Stimulated activated CD8-positive, alpha-beta memory T cell treated with anti-CD3 and anti-CD28 coated beads, Interleukin-7, amount 100 ng/mL, for 48 hours (primary cell): ENCODE data around the gene C20orf96.
"Not testable (repeated sequence)": the region's sequence is repeated elsewhere in the genome, so short reads cannot be mapped to it uniquely, and the experiment has no call there.

Experiments used
- DNase-seq, 2 donors: peaks; one replicate each; pipeline ENCODE4 v3.0.0-alpha.2; 2020; ENCODE audit warnings: low read depth in 1 of 2; ENCODE audit errors: extremely low read depth in 1 of 2

Gene C20orf96, protein sequence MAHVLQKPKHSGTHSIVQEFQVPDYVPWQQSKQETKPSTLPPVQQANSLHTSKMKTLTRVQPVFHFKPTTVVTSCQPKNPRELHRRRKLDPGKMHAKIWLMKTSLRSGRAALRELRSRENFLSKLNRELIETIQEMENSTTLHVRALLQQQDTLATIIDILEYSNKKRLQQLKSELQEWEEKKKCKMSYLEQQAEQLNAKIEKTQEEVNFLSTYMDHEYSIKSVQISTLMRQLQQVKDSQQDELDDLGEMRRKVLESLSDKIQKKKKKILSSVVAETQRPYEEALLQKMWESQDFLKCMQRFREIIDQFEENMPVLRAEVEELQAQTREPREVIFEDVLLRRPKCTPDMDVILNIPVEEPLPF

DNA sequence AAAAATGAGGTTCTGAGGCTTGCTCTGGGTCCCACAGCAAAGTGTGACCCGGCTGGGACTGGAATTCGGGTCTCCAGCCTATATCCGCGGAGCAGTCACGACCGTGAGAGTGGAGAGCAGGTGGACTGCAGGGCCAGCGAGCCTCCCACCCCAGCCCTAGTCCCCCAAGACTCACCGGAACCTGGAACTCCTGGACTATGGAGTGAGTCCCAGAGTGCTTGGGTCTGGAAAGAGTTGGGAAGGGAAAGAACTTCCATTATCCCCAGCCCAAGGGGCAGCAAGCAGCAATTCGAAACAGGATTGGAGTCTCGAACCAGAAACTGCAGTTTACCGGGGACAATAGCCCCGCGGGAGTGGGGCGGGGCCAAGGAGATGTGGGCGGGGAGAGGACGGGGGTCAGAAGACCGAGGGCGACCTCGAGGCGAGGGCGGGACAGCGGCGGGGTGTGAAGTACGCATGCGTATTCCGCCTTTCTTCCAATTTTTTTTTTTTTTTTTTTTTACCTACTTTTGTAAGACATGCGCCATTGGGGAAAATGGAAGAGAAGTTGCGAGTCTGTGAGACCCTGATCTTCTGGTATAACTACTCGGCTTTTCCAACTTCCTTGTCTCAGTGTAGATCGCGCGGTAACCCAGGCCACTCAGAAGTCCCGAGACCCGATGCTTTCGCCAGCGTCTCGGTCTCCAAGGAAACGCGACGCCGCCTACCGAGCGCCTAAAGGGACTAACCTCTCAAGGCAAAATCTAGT, at the start of gene C20orf96:
C20orf96 (minus strand) TSS at position 667 of the 748 bp plus-strand sequence; CDS start at position 527, 140 bp downstream.
- DNase-seq, result peak; percentile 73 to 85

DNA sequence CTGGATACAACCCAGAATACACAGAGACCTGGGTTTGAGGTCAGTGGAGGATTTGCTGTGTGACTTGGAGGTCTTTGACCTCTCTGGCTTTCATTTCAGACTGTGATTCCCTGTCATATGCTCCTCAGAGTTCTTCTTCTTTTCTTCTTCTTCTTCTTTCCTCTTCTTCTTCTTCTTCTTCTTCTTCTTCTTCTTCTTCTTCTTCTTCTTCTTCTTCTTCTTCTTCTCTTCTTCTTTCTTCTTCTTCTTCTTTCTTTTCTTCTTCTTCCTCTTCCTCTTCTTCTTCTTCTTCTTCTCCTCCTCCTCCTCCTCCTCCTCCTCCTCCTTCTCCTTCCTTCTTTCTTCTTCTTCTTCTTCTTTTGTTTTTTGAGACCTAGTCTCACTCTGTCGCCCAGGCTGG, 45.5 kb upstream of the C20orf96 start:
- not testable (repeated sequence) for DNase-seq

DNA sequence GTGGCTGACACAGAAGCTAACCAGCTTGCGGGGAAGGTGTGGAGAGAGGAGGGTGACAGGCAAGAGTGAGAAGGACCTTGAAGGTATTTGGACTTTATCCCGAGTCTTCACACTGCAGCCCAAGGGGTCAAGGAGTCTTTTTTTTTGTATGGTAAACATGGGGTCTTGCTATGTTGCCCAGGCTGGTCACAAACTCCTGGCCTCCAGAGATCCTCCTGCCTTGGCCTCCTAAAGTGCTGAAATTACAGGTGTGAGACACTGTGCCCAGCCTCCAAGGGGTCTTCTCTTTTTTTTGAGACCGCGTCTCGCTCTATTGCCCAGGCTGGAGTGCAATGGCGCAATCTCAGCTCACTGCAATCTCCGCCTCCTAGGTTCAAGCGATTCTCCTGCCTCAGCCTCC, 44.0 kb upstream of the C20orf96 start:
- DNase-seq, result no peak

DNA sequence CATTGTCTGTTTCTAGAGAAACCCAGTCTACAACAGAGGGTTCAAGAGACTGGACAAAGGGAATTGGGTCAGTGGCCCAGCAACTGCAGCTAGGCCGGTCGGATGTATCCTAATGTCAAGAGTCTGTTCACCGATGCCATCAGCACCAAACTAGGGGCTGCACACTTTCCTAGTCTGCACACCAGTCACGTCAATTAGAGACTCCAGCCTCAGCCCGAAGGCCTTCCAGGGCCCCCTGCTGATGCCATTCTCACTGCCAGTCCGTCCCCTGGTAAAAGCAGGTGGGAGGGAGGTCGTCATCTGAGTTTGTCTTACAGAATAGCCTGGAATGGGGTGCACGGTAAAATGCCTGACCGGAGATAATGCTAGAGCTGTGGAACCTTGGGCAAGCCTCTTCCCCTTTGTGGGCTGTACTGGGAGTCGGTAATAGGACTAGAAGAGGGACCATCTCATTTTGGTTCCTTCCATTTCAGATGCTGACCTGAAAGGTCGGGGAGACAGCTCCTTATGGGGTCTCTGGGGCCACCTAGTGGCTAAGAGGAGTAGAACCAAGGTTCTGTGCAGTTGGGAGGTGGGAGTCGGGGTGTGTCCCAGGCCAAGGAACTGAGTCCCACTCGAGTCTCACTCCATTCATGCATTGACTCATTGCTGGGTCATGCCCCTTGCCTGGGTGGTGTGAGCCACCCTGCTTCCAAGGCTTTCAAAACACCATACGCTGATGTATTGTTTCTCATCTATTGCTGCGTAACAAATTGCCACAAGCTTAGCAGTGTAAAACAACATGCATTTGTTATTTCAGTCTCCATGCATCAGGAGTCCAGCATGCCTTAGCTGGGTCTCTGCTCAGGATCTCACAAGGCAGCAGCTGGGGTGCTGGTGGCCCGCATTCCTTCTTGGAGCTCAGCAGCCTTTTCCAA, 39.9 kb upstream of the C20orf96 start:
- peak in 1 of 2 donors; percentile 37 for DNase-seq

DNA sequence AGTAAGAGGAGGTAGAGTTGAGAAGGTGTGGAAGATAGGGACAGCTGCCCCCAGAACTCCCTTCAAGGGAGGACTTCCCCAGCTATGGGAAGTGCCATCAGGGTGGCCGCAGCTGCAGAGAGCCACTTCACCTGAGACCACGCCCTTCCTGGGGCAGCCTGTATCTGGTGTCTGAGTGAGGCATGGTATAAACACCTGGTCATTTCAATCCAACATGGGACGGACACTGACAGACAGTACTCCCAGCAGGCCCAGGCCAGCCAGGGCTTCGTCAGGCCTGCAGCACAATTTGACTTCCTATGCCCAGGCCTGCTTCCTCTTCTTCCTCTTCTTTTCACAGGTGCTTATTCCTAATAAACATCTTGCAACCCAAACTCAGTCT, 39.3 kb upstream of the C20orf96 start:
- DNase-seq, result no peak

DNA sequence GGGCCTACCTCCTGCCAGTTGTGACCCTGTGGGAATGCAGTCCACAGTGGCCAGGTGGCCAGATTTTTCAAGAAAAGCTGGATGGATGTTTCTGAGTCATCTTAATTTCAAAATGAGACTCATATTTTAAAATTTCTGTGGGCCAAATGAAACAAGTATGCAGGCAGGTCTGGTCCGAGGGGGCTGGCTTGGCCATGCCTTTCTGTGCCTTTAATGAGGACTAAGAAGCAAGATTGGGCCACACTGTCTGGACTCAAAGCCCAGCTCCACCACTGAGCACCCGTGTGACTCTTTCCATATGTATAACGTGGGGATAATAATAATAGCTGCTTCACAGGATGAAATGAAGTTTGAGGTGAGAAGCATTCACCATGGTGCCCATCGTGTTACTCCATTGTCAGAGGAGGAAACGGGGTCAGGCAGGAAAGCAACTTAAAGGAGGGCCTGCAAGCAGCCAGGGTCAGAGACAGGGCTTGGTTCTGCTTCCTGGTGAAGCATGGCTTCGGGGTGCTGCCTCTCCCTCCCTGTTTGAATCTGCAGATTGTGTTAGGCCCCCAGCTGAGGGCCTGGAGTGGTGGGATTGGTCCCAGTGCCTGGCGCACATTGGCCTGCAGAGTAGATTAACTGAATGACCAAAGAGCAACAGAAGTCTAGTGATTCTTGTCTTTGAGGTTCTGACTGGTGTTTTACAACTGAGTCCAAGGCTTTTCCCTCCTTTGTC, 38.6 kb upstream of the C20orf96 start:
- DNase-seq, result no peak

DNA sequence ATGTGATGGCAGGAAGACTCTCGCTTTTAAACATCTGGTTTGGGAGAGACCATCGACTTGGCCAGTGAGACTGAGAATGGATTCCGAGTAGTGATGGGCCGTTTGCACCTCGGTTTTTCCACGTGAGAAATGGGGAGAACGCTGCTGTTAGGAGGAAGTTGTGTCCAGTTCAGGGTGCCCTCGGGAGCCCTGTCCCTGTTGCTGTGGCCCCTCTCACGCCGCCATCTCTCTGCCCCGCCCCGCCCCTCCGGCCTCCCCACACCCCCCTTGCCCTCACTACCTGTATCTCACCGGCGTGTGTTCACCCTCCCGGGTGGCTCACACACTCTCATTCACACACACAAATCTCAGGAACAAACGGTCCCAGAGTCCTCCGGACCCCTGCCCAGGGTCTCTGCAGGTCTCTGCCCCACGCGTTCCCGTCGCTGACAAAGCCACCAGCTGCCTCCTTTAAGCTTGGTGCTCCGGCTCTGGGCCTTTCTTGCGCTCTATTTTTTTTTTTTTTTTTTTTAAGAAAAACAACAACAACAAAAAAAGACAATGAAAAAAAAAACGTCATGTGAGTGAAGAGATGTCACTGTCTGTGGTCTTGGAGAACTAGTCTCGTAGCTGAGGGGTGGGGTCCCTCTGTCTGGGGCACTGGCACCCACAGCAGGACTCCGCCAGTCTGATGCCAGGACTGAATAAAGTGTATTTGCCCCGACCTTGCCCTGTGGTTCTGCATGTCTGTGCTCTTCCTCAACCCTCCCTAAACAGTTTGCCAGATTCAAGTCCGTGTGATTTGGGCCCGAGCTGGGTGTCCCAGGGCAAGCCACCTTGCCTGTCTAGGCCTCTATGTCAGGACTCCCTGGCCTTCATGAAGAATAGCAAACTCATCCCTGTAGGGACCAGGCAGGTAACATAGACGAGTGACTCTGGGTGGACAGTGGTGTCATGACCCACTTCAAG, 37.8 kb upstream of the C20orf96 start:
- DNase-seq, result no peak

DNA sequence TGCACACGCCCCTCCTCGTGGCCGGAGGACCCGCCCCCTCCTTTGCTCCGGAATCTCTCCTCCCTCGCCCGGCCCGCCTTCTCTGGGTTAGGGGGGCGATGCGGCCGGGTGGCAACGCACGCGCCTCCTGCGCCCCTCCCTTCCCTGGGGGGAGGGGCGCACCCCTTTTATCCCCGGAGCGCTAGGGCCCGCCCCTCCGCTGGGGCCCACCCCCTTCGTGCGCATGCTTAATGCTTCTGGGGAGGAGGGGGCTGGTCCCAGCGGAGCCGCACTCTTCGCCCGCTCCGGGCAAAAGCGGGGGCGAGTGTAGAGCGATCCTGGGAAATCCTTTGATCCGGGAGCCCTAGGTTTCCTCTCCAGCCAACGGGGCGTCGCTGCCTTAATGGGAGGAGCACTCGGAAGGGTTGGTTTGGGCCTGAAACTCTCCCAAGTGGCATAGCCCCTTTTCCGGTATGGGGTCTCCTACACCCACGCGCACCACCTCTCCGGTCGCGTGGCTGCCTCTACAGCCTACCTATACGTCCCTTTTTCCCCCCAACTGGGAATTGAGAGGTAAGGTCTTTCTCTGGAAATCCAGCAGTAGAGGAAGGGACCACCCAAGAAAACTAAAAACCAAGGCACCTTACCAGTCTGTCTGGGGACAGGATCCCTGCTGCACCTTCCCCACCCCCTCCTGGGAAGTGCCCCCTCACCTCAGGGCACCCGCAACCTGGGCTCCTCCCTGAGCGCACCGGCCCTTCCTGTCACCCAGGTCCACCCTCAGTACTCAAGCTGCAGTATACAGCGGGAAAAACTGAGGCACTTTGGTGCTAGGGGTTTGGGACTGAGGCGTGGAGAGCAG, 36.9 kb upstream of the C20orf96 start:
- DNase-seq, result peak; percentile 59 to 81

DNA sequence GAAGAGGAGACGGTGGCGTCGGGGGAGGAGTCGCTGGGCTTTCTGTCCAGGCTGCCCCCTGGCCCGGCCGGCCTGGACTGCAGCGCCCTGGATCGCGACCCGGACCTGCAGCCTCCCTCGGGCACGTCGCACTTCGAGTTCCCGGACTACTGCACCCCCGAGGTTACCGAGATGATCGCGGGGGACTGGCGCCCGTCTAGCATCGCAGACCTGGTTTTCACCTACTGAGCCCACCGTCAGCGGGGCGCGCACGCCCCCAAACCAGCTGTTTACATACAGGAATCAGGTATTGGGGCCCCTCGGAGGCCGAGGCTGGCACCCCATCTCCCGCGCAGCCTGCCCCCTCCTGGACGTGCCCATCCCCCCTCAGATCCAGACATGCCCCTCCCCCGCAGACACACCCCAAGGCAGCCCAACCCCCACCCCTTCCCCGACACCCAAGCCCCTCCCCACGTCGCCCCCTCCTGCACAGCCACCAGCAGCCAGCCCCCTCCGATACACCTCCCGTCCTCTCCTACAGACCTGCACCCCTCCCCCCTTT, 36.2 kb upstream of the C20orf96 start:
- no peak for DNase-seq

DNA sequence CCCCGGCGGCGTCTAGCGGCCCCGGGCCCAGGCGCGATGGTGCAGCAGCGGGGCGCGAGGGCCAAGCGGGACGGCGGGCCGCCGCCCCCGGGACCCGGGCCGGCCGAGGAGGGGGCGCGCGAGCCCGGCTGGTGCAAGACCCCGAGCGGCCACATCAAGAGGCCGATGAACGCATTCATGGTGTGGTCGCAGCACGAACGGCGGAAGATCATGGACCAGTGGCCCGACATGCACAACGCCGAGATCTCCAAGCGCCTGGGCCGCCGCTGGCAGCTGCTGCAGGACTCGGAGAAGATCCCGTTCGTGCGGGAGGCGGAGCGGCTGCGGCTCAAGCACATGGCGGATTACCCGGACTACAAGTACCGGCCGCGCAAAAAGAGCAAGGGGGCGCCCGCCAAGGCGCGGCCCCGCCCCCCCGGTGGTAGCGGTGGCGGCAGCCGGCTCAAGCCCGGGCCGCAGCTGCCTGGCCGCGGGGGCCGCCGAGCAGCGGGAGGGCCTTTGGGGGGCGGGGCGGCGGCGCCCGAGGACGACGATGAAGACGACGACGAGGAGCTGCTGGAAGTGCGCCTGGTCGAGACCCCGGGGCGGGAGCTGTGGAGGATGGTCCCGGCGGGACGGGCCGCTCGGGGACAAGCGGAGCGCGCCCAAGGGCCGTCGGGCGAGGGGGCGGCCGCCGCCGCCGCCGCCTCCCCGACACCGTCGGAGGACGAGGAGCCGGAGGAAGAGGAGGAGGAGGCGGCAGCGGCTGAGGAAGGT, 35.5 kb upstream of the C20orf96 start:
- peak; percentile 23 to 34 for DNase-seq

DNA sequence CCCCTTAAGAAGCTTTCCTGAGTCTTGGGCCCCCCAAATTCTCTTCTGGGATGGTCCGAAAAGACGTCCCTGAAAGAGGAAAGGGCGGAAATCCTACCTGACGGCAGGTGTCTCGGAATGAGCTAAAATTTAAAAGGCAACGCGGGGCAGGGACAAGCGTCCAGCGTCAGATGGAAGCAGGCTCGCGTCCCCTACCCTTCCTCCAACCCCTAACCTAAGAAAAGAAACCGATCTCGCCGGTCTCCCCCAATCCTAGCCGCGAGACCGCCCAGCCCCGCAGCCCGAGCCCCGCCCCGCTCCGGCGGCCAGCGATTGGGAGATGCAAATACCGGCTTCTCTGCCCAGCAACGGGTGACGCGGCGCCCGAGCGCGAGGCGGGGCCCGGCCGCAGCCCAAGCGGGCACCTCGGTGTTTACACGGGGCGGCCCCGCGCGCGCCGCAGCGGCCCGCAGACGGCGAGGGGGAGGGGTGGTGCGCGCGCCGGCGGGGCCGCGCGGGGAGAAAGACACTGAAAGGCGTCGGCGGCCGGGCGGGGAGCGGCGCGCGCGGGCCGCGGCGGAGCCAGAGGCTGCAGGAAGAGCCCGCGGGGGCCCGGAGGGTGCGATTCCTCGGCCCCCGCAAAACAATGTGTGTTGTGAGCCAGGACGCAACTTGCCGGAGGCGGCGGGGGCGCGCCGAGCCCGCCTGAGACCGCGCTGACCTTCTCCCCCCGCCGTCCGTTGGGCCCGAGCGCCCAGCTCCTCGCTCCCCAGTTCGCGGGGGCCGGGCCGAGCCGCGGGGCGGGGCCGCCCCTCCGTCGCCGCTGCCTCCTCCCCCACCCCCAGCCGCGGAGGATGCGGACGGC, 34.7 kb upstream of the C20orf96 start, which contains the start of gene SOX12:
SOX12 (plus strand) TSS at position 508 of the 844 bp plus-strand sequence. CDS start 373 bp downstream, outside the sequence.
- peak; percentile 96 for DNase-seq

DNA sequence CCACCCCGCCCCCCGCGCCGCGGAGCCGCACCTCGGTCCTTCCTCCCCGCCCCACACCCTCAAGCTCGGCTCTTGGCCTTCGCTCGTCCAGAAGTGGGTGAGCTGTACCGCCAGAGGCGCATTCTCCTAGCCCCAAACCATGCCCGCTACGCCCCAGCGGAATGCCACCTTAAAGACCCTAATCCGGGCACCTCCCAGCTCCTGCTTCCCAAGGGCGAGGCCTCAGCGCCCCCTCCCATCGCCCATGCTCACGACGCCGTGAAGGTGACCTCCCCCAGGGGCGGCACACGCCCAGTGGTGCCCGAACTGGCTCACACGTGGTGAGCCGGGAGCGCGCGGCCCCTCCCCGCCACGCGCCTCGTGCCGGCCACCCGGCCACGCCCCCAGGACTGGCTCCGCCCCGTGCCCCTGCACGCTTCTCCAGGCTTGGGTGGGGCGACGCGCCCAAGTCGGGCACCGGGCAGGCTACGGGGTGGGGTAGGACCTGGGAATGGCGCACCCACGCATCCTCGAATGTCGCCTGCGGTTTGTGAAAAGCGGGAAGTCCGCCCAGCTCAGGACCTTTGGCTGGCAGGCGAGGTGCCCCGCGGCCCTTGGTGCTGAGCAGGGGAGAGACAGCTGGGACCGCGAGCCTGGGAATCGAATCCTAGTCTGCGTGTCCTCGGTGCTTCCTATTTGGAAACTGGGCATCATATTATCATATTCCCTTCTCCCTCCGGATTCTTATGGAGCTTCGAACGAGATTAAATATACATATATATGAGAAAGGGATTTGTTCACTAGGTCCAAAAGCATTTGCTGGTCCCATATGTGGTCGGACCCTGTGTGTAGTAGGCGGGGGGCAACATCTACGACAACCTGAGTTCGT, 33.9 kb upstream of the C20orf96 start:
- DNase-seq, result peak; percentile 81 to 84

DNA sequence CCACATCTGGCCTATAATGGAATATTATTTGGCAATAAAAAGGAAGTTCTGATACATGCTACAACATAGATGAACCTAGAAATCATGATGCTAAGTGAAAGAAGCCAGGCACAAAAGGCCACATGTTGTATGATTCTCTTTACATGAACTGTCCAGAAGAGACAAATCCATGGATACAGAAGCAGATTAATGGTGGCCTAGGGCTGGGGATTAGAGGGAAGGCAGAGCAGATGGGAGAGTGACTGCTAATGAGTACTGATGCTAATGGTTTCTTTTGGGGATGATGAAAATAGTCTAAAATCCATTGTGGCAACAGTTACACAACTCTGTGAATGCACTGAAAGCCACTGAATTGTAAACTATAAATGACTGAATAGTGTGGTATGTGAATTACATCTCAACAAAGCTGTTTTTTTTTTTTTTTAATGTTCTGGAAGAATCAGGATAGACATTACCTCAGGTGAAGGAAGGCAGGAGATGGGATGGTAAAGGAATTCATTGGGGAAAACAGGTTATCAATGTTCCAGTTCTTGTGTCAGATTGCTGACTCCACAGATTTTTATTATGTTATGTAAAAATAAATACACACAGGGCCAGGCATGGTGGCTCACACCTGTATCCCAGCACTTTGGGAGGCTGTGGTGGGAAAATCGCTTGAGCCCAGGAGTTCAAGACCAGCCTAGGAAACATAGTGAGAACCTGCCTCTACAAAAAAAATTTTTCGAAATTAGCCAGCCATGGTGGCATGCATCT, 25.9 kb upstream of the C20orf96 start:
- DNase-seq, result no peak

DNA sequence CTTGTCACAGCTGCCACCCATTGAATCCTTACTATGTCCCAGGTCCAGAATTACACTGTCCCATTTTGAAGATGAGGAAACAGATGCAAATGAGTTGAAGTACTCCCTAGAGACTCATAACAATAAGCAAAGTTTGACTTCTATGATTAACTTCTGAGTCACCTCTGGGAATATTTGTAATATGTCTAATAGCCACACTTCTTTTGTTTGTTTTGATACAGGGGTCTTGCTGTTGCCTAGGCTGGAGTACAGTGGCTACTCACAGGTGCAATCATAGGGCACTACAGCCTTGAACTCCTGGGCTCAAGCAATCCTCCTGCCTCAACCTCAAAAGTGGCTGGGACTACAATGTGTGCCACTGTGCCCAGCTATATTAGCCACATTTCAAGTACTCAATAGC, 23.4 kb upstream of the C20orf96 start:
- DNase-seq, result no peak

DNA sequence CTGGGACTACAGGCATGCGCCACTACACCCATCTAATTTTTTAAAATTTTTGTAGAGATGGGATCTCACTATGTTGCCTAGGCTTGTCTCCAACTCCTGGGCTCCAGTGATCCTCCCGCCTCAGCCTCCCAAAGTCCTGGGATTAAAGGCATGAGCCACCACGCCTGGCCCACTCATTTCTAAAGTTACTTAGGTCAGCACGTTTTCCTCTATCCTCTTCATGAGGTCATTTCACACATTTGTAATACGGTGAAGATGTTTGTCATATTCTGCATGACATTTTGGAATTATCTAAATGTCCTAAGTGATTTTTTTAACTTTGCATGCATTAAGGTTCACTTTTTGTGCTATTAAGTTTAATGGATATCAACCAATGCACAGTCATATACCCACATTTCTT, 22.9 kb upstream of the C20orf96 start:
- DNase-seq, result no peak
